ENCODE measurements around the gene POLR1D.

Gene POLR1D

DNA sequence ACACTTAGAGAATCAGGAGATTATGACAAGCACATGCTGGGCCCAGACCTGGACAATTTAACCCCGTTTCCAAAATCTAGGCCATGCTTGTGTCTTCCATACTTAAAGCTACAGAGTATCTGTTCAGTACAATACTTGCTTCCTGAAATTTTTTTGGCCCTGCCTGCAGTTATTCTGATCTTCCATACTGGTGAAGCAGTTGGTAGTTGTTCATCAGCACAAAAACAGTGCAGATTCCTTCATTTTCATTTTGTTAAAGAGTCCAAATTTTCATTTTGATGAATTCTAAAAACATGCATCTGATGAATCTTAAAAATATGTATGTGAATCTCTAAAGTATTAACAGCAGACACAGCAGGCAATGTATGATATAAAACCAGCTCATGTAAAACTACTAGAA, 49.2 kb downstream of the POLR1D start:
- Histone ChIP-seq H4K20me1 (ENCODE audit: insufficient read depth, low read length) (no peaks in the 10 kb centered on the region), H3K9me3 (ENCODE audit: insufficient read depth, low read length, severe bottlenecking) (peaks cover 2% of the 10 kb centered on the region), H3K4me3 (ENCODE audit: low read depth in 1 of 2, low read length in 2 of 2) (no peak overlapping the region), H3K36me3 (ENCODE audit: insufficient read depth, low read length) (peaks cover 7% of the 10 kb centered on the region; the same call in 1 of the 2 replicates), H3K4me2 (ENCODE audit: insufficient read depth, low read length) (no peak overlapping the region), H3K9ac (ENCODE audit: low read depth, low read length) (no peak overlapping the region), H3K27ac (ENCODE audit: low read length) (no peak overlapping the region), H3K79me2 (ENCODE audit: insufficient read depth, low read length) (no peaks in the 10 kb centered on the region), H3K4me1 (ENCODE audit: insufficient read depth, low read length) (no peaks in the 10 kb centered on the region), H2AFZ (ENCODE audit: low read depth, low read length) (no peak overlapping the region), H3K27me3 (ENCODE audit: insufficient read depth, low read length, poor library complexity) (no peaks in the 10 kb centered on the region)
- no peak for ATAC-seq (ENCODE audit: insufficient read depth, low read depth)
- DNase-seq: no peak
- no peak for TF ChIP-seq EZH2 (IDR thresholded peaks at IDR 0.05; ENCODE audit: borderline replicate concordance, low read depth, low read length, severe bottlenecking)
- TF ChIP-seq, protein P1, sequence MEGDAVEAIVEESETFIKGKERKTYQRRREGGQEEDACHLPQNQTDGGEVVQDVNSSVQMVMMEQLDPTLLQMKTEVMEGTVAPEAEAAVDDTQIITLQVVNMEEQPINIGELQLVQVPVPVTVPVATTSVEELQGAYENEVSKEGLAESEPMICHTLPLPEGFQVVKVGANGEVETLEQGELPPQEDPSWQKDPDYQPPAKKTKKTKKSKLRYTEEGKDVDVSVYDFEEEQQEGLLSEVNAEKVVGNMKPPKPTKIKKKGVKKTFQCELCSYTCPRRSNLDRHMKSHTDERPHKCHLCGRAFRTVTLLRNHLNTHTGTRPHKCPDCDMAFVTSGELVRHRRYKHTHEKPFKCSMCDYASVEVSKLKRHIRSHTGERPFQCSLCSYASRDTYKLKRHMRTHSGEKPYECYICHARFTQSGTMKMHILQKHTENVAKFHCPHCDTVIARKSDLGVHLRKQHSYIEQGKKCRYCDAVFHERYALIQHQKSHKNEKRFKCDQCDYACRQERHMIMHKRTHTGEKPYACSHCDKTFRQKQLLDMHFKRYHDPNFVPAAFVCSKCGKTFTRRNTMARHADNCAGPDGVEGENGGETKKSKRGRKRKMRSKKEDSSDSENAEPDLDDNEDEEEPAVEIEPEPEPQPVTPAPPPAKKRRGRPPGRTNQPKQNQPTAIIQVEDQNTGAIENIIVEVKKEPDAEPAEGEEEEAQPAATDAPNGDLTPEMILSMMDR (IDR thresholded peaks at IDR 0.05; ENCODE audit: borderline replicate concordance, extremely low read depth, low read length, poor library complexity, severe bottlenecking): no peak

DNA sequence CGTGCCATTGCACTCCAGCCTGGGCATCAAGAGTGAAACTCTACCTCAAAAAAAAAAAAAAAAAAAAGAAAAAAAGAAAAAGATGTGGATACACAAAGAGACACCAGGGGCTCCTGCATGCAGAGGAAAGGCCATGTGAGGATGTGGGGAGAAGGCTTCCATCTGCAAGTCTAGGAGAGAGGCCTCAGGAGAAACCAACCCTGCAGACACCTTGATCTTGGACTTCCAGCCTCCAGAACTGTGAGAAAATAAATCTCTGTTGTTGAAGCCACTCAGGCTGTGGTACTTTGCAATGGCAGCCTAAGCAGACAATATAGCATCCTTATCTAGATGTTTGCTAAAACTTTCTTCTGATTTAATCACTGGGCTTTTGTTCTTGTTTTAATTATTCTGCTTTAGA, 50.3 kb downstream of the POLR1D start:
- H3K27ac ChIP-seq (ENCODE audit: low read length): no peak overlapping the region

More for the DNA sequence above, 50.3 kb downstream of the POLR1D start:
- Histone ChIP-seq H3K9me3 (ENCODE audit: insufficient read depth, low read length, severe bottlenecking) (peaks cover 2% of the 10 kb centered on the region), H4K20me1 (ENCODE audit: insufficient read depth, low read length) (no peaks in the 10 kb centered on the region), H3K79me2 (ENCODE audit: insufficient read depth, low read length) (no peaks in the 10 kb centered on the region), H3K4me1 (ENCODE audit: insufficient read depth, low read length) (no peaks in the 10 kb centered on the region), H3K4me3 (ENCODE audit: low read depth in 1 of 2, low read length in 2 of 2) (no peak overlapping the region), H3K27me3 (ENCODE audit: insufficient read depth, low read length, poor library complexity) (no peaks in the 10 kb centered on the region), H3K4me2 (ENCODE audit: insufficient read depth, low read length) (no peak overlapping the region), H3K9ac (ENCODE audit: low read depth, low read length) (no peak overlapping the region), H2AFZ (ENCODE audit: low read depth, low read length) (no peak overlapping the region), H3K36me3 (ENCODE audit: insufficient read depth, low read length) (peaks cover 1% of the 10 kb centered on the region; the same call in 1 of the 2 replicates)
- TF ChIP-seq EZH2 (IDR thresholded peaks at IDR 0.05; ENCODE audit: borderline replicate concordance, low read depth, low read length, severe bottlenecking): no peak
- TF ChIP-seq, protein P1 (IDR thresholded peaks at IDR 0.05; ENCODE audit: borderline replicate concordance, extremely low read depth, low read length, poor library complexity, severe bottlenecking): no peak
- no peak for ATAC-seq (ENCODE audit: insufficient read depth, low read depth)
- no peak for DNase-seq
